ENCODE data around the gene CSH2.
"Not testable (repeated sequence)": the region's sequence is repeated elsewhere in the genome, so short reads cannot be mapped to it uniquely, and the experiment has no call there.

CSH2 gene

DNA sequence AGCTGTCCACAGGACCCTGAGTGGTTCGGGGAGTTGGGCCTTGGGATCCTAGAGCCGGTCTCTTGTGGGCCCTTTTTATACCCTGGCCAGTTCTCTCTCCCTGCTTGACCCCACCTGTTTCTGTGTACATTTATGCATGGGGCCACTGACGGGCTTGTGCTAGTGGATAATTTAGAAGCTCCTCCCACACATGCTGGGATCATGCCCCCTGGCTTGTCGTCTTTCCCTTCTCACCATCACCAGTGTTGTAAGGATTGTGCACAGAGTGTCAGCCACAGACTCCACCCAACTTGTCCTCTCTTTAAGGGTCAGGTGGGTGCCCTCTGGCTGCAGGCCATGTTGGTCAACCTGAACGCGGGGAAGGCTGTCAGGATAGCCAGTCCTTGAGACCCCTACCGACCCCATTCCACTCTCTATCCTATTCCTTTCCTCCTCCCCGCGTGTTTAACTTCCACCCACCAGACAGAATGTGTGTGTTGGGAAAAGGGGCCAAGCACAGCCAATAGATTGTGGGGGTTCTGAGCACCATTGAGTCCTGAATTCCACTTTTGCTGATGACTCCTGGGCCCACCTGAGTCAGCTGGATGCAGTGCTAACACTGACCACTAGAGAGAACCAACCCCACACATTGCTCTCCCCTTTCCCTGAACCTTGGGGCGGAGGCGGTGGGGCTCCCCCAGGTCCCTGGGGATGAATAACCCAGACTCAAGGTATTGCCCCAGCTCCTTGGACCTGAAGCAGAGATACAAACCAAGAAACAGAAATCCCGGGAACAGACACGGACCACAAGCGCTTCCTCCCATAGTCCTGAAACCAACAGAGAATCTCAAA, 23.3 kb upstream of the CSH2 start, which contains the start of gene CSH1:
CSH1 (minus strand) TSS at position 51 of the 831 bp plus-strand sequence. CDS start 63 bp downstream, outside the sequence.
- not testable (repeated sequence) for DNase-seq (ENCODE audit: low read depth)

DNA sequence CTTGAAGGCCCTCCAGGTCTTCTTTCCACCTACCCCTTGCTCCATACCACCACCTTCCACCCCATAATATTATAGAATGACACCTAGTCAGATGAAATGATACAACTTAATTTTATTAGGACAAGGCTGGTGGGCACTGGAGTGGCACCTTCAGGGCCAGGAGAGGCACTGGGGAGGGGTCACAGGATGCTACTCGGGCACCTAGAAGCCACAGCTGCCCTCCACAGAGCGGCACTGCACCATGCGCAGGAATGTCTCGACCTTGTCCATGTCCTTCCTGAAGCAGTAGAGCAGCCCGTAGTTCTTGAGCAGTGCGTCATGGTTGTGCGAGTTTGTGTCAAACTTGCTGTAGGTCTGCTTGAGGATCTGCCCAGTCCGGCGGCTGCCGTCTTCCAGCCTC, 21.3 kb upstream of the CSH2 start:
- DNase-seq (ENCODE audit: low read depth): not testable (repeated sequence)

- DNase-seq (ENCODE audit: low read depth): not testable (repeated sequence)
Observed at GRCh38 chr17:63894021-63894420, 20.5 kb upstream of the CSH2 start.

- DNase-seq (ENCODE audit: low read depth): not testable (repeated sequence)
Observed at GRCh38 chr17:63892316-63893037, 19.0 kb upstream of the CSH2 start.

- DNase-seq (ENCODE audit: low read depth): not testable (repeated sequence)
Observed at GRCh38 chr17:63889026-63889848, 15.8 kb upstream of the CSH2 start.

DNA sequence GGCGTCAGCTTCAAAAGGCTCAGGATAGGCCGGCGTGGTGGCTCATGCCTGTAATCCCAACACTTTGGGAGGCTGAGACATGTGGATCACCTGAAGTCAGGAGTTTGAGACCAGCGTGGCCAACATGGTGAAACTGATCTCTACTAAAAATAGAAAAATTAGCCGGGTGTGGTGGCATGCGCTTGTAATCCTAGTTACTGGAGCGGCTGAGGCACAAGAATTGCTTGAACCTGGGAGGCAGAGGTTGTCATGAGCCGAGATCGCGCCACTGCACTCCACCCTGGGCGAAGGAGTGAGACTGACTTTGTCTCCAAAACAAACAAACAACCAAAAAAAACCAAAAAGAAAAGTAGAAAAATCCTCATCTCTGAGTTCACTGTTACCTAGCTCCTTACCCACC, 11.6 kb upstream of the CSH2 start:
- not testable (repeated sequence) for DNase-seq (ENCODE audit: low read depth)

GRCh38 chr17:63882626-63883126, 9.2 kb upstream of the CSH2 start:
- DNase-seq (ENCODE audit: low read depth): not testable (repeated sequence)

- DNase-seq (ENCODE audit: low read depth): peak; percentile 49
Observed at GRCh38 chr17:63881935-63882601, 8.6 kb upstream of the CSH2 start, which contains the start of gene GH2. Gene GH2, minus strand, starts transcription at chr17:63881944. Its CDS starts 143 bp downstream, at chr17:63881801.

GRCh38 chr17:63881337-63881736, 7.9 kb upstream of the CSH2 start:
- not testable (repeated sequence) for DNase-seq (ENCODE audit: low read depth)

- DNase-seq (ENCODE audit: low read depth): no peak
Observed at GRCh38 chr17:63880706-63881105, 7.2 kb upstream of the CSH2 start.

GRCh38 chr17:63878413-63878812, 4.9 kb upstream of the CSH2 start:
- not testable (repeated sequence) for DNase-seq (ENCODE audit: low read depth)

DNA sequence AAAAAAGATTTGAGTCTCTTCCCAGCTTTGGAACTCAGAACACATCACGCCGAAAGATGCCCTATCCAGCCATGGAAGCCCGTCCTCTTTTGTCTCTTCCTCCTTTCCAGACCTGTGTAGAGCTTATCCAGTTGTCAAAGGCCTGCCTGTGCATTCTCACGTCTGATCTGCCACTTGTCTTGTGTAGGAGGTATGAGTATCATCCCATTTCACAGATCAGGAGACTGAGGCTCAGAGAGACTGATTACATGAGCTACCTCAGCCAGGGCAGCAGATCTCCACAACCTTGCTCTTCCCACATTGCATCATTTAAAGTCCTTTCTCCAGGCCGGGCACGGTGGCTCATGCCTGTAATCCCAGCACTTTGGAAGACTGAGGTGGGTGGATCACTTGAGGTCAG, 1.2 kb upstream of the CSH2 start:
- not testable (repeated sequence) for DNase-seq (ENCODE audit: low read depth)

- not testable (repeated sequence) for DNase-seq (ENCODE audit: low read depth)
Observed at GRCh38 chr17:63874061-63874626, 667 bp upstream of the CSH2 start.

DNA sequence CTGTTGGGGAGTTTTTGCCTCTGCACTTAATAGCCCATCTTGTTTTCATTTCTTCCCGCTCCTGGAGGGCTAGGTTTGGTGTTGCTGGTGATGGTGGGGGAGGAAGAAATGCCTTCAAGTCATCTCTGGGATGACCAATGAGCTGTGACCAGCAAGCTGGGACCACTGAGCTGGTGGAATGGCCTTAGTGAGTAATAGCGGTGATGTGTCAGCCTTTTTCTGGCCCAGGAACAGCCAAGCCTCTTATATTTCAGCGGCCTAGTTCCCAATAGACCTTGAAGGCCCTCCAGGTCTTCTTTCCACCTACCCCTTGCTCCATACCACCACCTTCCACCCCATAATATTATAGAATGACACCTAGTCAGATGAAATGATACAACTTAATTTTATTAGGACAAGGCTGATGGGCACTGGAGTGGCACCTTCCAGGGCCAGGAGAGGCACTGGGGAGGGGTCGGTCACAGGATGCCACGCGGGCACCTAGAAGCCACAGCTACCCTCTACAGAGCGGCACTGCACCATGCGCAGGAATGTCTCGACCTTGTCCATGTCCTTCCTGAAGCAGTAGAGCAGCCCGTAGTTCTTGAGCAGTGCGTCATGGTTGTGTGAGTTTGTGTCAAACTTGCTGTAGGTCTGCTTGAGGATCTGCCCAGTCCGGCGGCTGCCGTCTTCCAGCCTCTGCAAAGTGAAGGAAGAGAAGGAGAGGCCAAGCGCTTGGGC, 1.7 kb downstream of the CSH2 start:
- DNase-seq (ENCODE audit: low read depth): not testable (repeated sequence)

GRCh38 chr17:63870292-63870665, 3.2 kb downstream of the CSH2 start:
- not testable (repeated sequence) for DNase-seq (ENCODE audit: low read depth)

DNA sequence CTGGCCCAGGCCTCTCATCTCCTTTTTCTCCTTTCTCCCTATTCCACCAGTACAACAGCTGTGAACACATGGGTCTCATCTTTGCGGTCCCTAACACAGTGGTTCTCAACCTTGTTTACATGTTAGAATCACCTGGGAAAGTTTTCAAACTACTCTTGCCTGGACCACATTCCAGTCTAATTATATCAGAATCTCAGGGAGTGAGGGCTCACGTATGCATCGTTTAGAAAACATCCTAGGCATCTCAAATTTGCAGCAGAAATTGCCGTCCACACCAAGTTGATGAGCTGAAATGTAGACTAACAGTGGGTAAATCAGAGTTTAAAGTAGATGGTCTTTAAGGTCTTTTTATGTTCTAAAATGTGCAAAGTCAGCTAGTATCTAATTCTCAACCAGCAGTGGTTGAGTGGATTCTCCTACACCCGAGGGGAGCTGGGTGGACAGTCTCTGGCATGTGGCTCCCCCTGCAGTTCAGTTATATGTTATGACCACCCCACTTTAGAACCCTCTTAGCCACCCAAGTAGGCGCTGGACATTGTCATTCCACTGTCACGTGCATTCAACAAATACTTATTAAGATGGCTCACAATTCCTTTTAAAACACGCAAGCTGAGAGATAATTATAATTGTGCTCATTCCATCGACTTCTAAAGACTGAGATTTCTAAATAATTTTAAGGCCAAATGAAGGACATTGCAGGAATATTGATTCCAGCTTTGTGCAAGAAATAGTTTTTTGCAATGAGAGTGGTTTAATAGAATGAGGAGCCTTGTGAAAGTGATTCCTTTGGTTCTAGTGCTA, 3.8 kb downstream of the CSH2 start:
- DNase-seq (ENCODE audit: low read depth): not testable (repeated sequence)

GRCh38 chr17:63866625-63867024, 6.9 kb downstream of the CSH2 start:
- DNase-seq (ENCODE audit: low read depth): not testable (repeated sequence)

GRCh38 chr17:63859257-63859656, 14.2 kb downstream of the CSH2 start:
- DNase-seq (ENCODE audit: low read depth): no peak

DNA sequence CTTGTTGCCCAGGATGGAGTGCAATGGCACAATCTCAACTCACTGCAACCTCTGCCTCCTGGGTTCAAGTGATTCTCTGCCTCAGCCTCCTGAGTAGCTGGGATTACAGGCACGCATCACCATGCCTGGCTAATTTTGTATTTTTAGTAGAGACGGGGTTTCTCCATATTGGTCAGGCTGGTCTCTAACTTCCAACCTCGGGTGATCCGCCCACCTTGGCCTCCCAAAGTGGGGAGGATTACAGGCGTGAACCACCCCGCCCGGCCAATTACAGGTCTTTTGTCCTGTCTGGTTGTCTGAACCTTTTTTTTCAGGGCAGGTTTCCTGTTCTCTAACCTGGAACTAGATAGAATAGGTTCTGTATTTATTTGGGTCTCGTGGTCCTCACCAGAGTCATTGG, 17.1 kb downstream of the CSH2 start:
- DNase-seq (ENCODE audit: low read depth): not testable (repeated sequence)

Measured in activated T-cell treated with anti-CD3 and anti-CD28 coated beads for 1 hour (primary cell).